K562 (cell line): Measurements from ENCODE around the gene LMBR1L. TPM values are rescaled to one million over a fixed set of nuclear protein-coding genes. Genes with fewer than 3 reads are reported as not detected.
A peak's percentile ranks its signal among the peaks of the same experiment; 100 is the strongest.

Source experiments
- BRD9 ChIP-seq: fragments of 450-650 bp; IDR thresholded peaks from 2 replicates; pipeline ENCODE4 v1.6.1; 2018; ENCODE audit warnings: low read depth; ENCODE audit not compliant: partially characterized antibody
- FOSL1 ChIP-seq: fragments of 200-800 bp; sonication (Bioruptor generic); conservative IDR thresholded peaks from 2 replicates; pipeline ENCODE4 v1.6.1; 2016; ENCODE audit warnings: missing genetic modification characterization, missing compliant biosample characterization
- FOXA1 ChIP-seq: fragments of 450-650 bp; IDR thresholded peaks from 2 replicates; pipeline ENCODE4 v1.6.1; 2016; ENCODE audit warnings: mild to moderate bottlenecking, borderline replicate concordance
- FOXM1 ChIP-seq, 2 experiments: fragments of 450-650 bp in 1 of 2; sonication (generic) in 1 of 2; formaldehyde crosslinking in 1 of 2; IDR thresholded peaks; 2 replicates each; pipeline versions ENCODE4 v1.6.1 to v1.9.0; 2017 to 2022; ENCODE audit warnings: low read depth in 2 of 2, mild to moderate bottlenecking in 2 of 2, missing genetic modification reagents in 1 of 2, moderate library complexity in 1 of 2
- GABPB2 ChIP-seq: fragments of 250-450 bp; sonication (Bioruptor Pico); conservative IDR thresholded peaks from 2 replicates; pipeline ENCODE4 v1.5.1; 2021; ENCODE audit warnings: mild to moderate bottlenecking
- GATAD2A ChIP-seq: fragments of 450-650 bp; IDR thresholded peaks from 2 replicates; pipeline ENCODE4 v1.6.1; 2017
- HEY1 ChIP-seq: fragments of 250-450 bp; sonication (Bioruptor Pico); IDR thresholded peaks from 2 replicates; pipeline ENCODE4 v1.5.0; 2020; ENCODE audit warnings: mild to moderate bottlenecking, moderate library complexity, borderline replicate concordance
- KDM1A ChIP-seq, 2 experiments: fragments of 450-650 bp; IDR thresholded peaks; 2 replicates each; pipeline ENCODE4 v1.6.1; 2016; ENCODE audit warnings: mild to moderate bottlenecking in 2 of 2
- NCOA2 ChIP-seq, 2 experiments: fragments of 450-650 bp; IDR thresholded peaks; 2 replicates each; pipeline ENCODE4 v1.6.1; 2018; ENCODE audit warnings: mild to moderate bottlenecking in 2 of 2, moderate library complexity in 1 of 2; ENCODE audit not compliant: partially characterized antibody in 2 of 2
- PCBP1 ChIP-seq: fragments of 200-400 bp; formaldehyde crosslinking; IDR thresholded peaks from 2 replicates; pipeline ENCODE4 v1.6.1; 2018; ENCODE audit warnings: mild to moderate bottlenecking, low read depth, low read length; ENCODE audit not compliant: poor library complexity, severe bottlenecking
- PREB ChIP-seq: sonication (generic); formaldehyde crosslinking; IDR thresholded peaks from 2 replicates; pipeline ENCODE4 v1.8.1; 2023; ENCODE audit warnings: mild to moderate bottlenecking, missing genetic modification reagents
- RCOR1 ChIP-seq, 2 experiments: IDR thresholded peaks; 2 replicates each; pipeline ENCODE4 v1.6.1; 2012; ENCODE audit warnings: low read depth in 2 of 2, low read length in 2 of 2, borderline replicate concordance in 1 of 2, improper control_type of control experiment in 1 of 2
- TBL1XR1 ChIP-seq, 2 experiments: IDR thresholded peaks; 2 replicates each; pipeline ENCODE4 v1.6.1; 2012; ENCODE audit warnings: improper control_type of control experiment in 2 of 2, low read length in 2 of 2, mild to moderate bottlenecking in 1 of 2
- TFAP4 ChIP-seq: sonication (generic); formaldehyde crosslinking; IDR thresholded peaks from 2 replicates; pipeline ENCODE4 v1.8.0; 2022; ENCODE audit warnings: missing genetic modification reagents, mild to moderate bottlenecking, moderate library complexity, borderline replicate concordance
- TGIF2 ChIP-seq: sonication (generic); formaldehyde crosslinking; IDR thresholded peaks from 2 replicates; pipeline ENCODE4 v1.8.1; 2022; ENCODE audit warnings: mild to moderate bottlenecking, missing genetic modification reagents, moderate library complexity
- THRB ChIP-seq: fragments of 450-650 bp; formaldehyde crosslinking; conservative IDR thresholded peaks from 2 replicates; pipeline ENCODE4 v1.4.0; 2022; ENCODE audit warnings: mild to moderate bottlenecking, missing genetic modification characterization
- ZBTB8A ChIP-seq: fragments of 450-650 bp; IDR thresholded peaks from 2 replicates; pipeline ENCODE4 v1.6.1; 2018; ENCODE audit warnings: mild to moderate bottlenecking, moderate library complexity; ENCODE audit not compliant: partially characterized antibody
- ZNF408 ChIP-seq: fragments of 250-450 bp; sonication (Bioruptor Pico); IDR thresholded peaks from 2 replicates; pipeline ENCODE4 v1.4.0; 2020; ENCODE audit warnings: low read depth, mild to moderate bottlenecking, moderate library complexity
- ZNF589 ChIP-seq: fragments of 200-800 bp; sonication (Bioruptor generic); IDR thresholded peaks from 2 replicates; pipeline ENCODE4 v1.6.1; 2016; ENCODE audit warnings: low read depth, missing genetic modification characterization, missing compliant biosample characterization
- polyA plus RNA-seq, 8 experiments: library from polyadenylated mRNA; depleted of rRNA in 4 of 8; stranded (reverse) in 5 of 8; unstranded in 3 of 8; fragments of >200 nt; fragmentation: Nextera tagmentation in 2 of 8; fragmentation: Illumina TruSeq in 1 of 8; extraction: Ambion mirVana in 2 of 8; extraction: Trizol in 1 of 8; gene quantifications; 2 replicates each; pipeline versions ENCODE4 v1.2.1 to v1.2.3, GENCODE V29; 2011 to 2014; ENCODE audit warnings: inconsistent platforms in 1 of 8, missing spikeins in 1 of 8
- total RNA-seq, 7 experiments: library from RNA; depleted of rRNA in 6 of 7; stranded (reverse); fragments of >200 nt in 6 of 7; fragmentation: Illumina TruSeq in 2 of 7; extraction: Trizol in 2 of 7; gene quantifications; 2 replicates each; pipeline versions ENCODE4 v1.2.1 to v1.2.3, GENCODE V29; 2011 to 2021; ENCODE audit warnings: low replicate concordance in 1 of 7
- TF ChIP-seq, protein P1 (sequence below): fragments of 250-450 bp; sonication (Bioruptor Pico); IDR thresholded peaks from 2 replicates; pipeline ENCODE4 v1.5.0; 2021; ENCODE audit warnings: mild to moderate bottlenecking, borderline replicate concordance
- TF ChIP-seq, protein P2 (sequence below): fragments of 250-450 bp; sonication (Bioruptor Pico); IDR thresholded peaks from 2 replicates; pipeline ENCODE4 v1.9.0; 2021; ENCODE audit warnings: mild to moderate bottlenecking

LMBR1L gene
- total and polyA plus RNA-seq, 9 of the 15 experiments (the other 6 are each of a cell fraction or from before 2014, with no cell fraction given), result 2.5 to 57.0 (median 31.1) TPM

DNA sequence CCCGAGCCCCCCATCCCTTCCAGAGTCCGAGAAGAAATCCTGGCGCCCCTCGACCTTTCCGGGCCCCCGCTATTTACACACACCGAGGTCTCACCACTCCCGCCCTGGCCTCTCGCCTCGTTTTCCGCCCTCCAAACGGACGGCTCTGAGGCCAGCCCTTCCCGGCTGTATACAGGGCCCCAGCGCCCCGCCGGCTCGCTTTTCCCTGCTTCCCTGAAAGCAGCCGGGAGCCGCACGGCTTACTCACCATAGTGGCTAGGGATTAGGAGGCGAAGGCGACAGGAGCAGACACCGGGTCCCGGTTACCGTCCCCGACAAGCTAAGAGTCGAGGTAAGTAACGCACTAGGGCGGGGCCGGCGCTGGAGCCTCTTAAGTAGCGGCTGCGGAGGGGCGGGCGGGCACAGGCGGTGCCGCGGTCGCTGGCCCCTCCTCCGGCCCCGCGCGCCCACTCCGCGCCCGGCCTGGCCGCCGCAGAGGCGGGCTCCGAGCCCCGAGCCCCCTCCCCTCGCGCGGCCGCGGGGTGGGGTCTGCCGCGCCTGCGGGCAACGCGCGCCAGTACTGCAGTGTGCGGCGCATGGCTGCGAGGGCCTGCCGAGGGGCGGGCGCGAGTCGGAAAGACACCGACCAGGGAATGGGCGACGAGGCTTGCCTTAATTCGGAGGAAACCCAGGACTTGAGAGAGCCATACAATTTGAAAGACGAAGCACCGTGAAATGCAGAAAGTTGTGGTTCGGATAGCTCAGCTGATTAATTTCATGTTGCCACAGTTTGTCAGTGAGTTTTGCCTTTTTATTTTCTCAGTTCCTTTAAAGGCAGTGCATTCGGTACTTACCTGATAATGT is 20.6 kb upstream of the LMBR1L start, which contains the start of gene TUBA1B (continued):
- TF ChIP-seq, protein P1, sequence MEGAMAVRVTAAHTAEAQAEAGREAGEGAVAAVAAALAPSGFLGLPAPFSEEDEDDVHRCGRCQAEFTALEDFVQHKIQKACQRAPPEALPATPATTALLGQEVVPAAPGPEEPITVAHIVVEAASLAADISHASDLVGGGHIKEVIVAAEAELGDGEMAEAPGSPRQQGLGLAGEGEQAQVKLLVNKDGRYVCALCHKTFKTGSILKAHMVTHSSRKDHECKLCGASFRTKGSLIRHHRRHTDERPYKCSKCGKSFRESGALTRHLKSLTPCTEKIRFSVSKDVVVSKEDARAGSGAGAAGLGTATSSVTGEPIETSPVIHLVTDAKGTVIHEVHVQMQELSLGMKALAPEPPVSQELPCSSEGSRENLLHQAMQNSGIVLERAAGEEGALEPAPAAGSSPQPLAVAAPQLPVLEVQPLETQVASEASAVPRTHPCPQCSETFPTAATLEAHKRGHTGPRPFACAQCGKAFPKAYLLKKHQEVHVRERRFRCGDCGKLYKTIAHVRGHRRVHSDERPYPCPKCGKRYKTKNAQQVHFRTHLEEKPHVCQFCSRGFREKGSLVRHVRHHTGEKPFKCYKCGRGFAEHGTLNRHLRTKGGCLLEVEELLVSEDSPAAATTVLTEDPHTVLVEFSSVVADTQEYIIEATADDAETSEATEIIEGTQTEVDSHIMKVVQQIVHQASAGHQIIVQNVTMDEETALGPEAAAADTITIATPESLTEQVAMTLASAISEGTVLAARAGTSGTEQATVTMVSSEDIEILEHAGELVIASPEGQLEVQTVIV (CRISPR knock-in tag), result no peak
- TF ChIP-seq GATAD2A, result peak; percentile 25
- no peak for TF ChIP-seq KDM1A (IDR thresholded peaks at IDR 0.05)
- TF ChIP-seq TBL1XR1 (IDR thresholded peaks at IDR 0.05; ENCODE audit: low read length in 2 of 2), result peak; percentile 36 to 59; a peak in 3 of 4 replicates
- no peak for TF ChIP-seq ZNF589 (CRISPR knock-in tag)
- no peak for TF ChIP-seq ZNF408 (CRISPR knock-in tag)
- no peak for TF ChIP-seq ZBTB8A
- no peak for TF ChIP-seq GABPB2 (CRISPR knock-in tag)
- TF ChIP-seq FOSL1 (tag), result no peak
- TF ChIP-seq BRD9, result peak; percentile 55
- TF ChIP-seq TFAP4 (CRISPR knock-in tag), result peak; percentile 55
- peak; percentile 76; the same call in 1 of the 2 replicates for TF ChIP-seq HEY1 (CRISPR knock-in tag)
- TF ChIP-seq PREB, result no peak
- TF ChIP-seq NCOA2 (IDR thresholded peaks at IDR 0.05; ENCODE audit: partially characterized antibody in 2 of 2), result no peak
- TF ChIP-seq, protein P2, sequence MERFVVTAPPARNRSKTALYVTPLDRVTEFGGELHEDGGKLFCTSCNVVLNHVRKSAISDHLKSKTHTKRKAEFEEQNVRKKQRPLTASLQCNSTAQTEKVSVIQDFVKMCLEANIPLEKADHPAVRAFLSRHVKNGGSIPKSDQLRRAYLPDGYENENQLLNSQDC (CRISPR knock-in tag), result peak; percentile 89
- TF ChIP-seq PCBP1, result peak; percentile 97
- 0 out of 2 replicates have a peak, but pooled peaks have one; percentile 8 for TF ChIP-seq FOXM1 (IDR thresholded peaks at IDR 0.05; ENCODE audit: low read depth)
- TF ChIP-seq FOXM1 (CRISPR knock-in tag; IDR thresholded peaks at IDR 0.05; ENCODE audit: low read depth), result no peak
- no peak for TF ChIP-seq TGIF2 (CRISPR knock-in tag)
- TF ChIP-seq FOXA1, result no peak
- TF ChIP-seq RCOR1 (IDR thresholded peaks at IDR 0.05; ENCODE audit: borderline replicate concordance in 1 of 2, low read depth in 2 of 2, low read length in 2 of 2), result no peak; a peak in 1 of 4 replicates
- 0 out of 2 replicates have a peak, but pooled peaks have one; percentile 54 for TF ChIP-seq THRB (CRISPR knock-in tag)
